DMS 273 treated with DMSO at 0.1 percent for 48 hours (cell line): ENCODE data around the gene OXER1.
"Not testable (repeated sequence)": the region's sequence is repeated elsewhere in the genome, so short reads cannot be mapped to it uniquely, and the experiment has no call there.

Experiments used
- DNase-seq: peaks from one replicate; lab custom pipeline; 2025; lab: John Stamatoyannopoulos, UW

The OXER1 gene

DNA sequence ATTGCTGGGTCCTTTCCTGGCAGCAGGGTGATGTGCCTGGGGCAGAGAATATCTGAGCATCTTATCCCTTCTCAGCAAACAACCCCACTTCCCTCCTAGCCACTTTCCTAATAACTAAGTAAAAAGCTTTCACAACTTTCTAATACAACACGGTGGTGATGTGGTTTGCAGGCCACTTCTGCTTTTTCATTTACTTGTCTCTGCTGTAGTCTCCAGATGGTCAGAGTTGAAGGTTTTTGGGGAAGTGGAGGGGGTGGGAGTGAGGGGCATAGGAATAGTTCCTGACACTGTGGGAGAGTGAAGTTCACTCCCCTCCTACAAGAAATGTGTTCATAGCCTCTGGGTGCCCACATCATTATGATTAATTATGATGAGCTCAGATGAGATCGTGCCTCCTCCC lies 11.6 kb downstream of the OXER1 start:
- DNase-seq, result no peak

DNA sequence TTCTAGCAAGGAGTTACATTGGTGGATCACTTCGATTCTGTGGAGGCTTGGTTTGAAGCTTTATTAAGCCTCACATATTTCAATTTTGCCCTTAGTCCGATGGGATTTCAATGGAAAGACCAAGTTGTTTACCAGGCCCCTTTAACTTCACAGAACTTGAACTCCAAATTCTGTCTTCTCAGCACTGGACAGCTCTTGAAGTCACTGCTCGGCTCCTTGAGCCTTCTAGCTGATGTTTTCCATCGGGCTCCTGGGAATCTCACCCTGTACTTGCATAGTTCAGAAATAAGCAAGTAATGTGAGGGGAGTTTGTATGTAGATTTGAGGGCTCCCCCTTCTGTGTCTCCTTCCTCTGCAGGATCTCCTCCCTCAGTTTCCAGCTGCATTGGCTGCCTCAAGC lies 15.1 kb downstream of the OXER1 start:
- DNase-seq, result no peak

DNA sequence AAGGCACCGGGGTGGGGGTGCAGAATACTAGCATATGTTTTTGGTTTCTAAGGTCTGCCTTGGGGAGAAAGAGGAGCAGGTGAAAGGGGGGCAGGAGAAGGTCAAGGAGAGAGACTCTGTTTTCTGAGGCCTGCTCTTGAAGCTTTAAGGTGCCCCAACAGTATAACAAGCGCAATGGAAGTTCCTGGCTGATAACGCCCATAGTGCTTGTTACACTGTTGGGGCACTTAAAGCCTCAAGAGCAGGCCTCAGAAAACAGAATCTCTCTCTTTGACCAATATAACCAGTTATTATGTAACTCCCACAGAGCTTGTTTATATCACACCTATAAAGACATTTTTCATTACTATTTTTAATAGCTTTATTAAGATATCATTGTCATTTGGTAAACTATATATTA lies 16.5 kb downstream of the OXER1 start:
- DNase-seq, result no peak

DNA sequence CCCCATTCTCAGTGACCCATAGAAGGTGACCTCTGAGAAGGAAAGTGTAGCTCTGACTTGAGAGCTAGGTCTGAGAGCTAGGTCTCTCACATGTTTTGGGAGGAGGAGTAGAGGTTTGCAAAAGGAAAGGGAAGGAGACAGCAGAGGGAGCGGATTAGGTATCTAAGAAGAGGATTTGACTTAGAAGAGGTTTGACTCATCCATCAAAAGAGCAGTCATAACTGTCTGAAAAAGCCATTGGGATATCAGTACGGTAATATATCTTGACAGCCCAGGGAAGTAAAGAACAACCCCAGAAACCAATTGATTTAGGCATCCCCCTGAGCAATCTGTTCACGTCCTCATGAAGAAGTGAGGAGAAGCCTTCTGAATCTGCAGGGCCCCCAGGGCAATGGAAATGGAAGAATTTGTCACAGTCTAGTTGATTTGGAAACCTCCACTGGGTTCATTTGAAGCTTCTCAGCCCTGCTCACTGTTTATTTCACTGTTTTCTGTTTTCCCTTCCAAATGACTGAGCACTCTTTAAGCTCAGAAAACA lies 19.3 kb downstream of the OXER1 start:
- DNase-seq, result no peak

DNA sequence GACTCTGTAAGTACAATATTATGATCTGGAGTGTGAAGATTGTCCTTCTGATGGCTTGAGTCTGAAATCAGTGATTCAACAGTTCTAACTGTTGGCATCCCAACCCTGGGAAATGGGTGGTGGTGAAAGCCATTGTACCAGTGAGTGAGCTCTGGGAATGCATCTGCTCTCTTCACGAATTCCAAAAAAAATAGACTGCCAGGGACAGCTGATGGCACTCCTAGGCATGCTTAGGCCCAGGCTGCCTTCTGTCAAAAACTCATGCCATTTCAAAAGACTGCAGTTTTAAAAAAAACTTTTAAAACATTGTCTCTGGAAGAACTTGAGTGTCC lies 20.3 kb downstream of the OXER1 start:
- no peak for DNase-seq

DNA sequence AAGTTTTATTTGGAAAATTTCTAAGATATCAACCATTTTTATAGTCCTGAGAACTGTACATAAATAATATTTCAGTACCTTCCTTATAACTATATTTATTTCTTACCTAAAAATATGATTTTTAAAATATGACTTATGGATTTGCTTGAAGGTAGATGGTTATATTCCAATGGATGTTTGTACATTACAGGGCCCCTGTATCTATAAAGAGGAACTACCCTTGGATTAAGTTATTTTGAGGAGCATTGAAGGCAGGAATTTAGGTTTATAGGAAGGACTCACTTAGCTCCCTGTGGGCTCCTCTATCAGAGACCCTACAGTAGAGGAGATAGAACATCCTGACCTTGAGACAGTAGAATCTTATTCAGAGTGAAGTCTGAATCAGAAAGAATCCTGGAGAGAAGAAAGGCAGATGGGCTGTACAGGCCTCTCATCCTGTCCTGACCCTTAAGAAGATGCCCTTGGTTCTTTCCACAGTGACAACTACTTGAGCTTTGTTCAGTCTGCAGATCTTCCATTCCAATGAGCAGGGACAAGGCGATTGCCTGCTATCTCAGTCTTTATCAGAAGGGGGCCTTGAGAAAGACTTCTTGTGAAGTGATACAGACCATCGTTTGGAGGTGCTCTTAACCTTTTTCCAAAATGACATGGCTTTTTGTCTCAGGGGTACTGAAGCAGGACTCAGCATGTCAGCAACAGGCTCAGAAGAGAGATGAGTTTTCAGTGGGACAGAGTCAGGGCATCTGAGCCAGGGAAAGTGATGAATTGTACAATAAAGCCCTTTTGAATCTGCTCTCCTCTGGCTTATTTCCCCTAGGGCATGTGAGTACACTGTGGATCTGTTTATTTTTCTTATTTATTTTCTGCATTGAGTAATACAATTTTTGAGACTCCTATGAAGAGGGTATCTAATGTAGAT lies 20.9 kb downstream of the OXER1 start:
- no peak for DNase-seq

DNA sequence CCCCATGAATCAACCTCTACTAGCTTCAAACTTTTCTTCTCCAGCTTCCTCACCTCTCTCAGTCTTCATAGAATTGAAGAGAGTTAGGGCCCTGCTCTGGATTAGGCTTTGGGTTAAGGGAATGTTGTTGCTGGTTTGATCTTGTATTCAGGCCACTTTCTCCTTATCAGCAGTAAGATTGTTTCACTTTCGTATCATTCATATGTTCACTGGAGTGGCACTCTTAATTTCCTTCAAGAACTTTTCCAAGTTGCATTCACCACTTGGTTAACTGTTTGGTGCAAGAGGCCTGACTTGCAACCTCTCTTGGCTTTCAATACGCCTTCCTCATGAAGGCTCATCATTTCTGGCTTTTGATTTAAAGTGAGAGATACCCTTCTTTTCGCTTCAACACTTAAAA lies 22.8 kb downstream of the OXER1 start:
- DNase-seq, result no peak

DNA sequence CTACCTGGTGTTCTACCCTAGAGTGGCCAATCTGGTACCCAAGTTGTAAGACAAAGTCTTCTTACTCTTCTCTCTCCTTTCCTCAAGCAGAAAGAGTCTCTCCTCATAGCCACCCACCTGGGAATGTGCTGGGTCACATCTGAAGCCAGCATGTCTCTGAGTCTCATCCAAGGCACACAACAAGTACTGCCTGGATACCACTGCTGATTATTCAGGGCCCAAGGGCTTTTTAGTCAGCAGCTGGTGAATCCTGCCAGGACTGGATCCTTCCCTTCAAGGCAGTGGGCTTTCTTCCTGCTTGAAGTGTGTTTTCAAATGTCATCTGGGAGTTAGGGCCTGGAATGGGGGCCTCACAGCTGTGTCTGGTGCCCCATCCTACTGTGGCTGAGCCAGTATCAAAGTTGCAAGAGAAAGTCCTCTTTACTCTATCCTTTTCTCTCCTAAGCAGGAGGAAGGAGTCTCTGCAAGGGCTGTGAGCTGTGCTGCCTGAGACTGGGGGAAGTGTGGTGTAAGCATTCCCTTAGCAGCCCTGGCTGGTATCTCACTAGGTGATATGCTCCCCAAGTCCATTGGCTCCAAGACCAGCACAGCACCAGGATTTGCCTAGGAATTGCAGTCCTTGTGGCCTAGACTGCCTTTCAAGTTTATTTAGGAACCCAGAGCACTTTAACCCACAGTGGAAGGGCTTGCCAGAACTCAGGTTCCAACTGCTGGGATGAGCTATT lies 27.2 kb downstream of the OXER1 start:
- no peak for DNase-seq

DNA sequence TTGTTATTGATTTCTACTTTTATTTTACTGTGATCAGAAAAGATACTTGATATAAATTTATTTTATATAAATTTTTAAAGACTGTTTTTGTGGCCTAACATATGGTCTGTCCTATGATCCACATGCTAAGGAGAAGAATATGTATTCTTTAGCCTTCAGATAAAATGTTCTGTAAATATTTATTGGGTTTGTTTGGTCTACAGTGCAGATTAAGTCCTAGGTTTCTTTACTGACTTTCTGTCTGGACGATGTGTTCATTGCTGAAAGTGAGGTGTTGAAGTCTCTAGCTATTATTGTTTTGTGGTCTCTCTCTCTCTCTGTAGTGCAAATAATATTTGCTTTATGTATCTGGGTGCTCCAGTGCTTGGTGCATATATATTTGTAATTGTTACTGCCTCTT lies 30.1 kb downstream of the OXER1 start:
- no peak for DNase-seq

DNA sequence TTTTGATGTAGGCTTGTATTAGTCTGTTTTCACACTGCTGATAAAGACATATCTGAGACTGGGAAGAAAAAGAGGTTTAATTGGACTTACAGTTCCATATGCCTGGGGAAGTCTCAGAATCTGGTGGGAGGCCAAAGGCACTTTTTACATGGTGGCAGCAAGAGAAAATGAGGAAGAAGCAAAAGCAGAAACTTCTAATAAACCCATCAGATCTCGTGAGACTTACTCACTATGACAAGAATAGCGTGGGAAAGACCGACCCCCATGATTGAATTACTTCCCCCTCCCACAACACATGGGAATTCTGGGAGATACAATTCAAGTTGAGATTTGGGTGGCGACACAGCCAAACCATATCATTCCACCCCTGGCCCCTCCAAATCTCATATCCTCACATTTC lies 32.6 kb downstream of the OXER1 start:
- DNase-seq, result not testable (repeated sequence)

DNA sequence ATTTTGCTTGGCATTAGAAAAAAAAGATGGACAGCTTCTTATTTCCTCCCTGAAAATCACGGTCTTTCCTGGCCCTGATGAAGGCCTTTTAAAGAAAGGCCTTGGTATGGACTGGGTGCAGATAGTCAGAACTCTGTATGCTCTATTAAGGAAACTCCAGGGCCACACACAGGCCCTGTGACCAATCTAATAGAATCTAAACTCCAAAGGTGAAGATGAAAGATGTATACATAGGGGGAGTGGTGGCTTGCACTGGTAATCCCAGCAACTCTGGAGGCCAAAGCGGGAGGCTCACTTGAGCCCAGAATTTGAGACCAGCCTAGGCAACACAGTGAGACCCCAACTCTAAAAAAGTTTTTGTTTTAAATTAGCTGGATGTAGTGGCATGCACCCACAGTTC lies 37.3 kb downstream of the OXER1 start:
- DNase-seq, result no peak

DNA sequence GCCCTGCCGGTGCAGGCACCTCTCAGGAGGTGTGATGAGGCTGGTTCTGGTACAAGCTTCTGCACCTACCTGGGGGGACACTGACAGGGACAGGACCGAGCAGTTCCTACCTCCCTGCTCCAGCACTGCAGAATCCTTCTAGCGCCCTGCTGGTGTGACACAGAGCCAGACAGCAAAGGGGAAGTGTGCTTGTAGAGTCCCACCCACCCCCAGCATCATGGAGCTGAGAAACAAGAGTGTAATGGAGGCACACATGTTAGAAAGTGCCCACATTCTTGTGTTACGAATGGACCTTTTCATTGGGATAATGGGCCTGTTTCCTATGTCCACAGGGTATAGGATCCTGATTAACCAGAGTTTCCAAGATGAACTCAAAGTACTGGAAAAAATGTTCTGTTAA lies 38.3 kb downstream of the OXER1 start:
- no peak for DNase-seq

DNA sequence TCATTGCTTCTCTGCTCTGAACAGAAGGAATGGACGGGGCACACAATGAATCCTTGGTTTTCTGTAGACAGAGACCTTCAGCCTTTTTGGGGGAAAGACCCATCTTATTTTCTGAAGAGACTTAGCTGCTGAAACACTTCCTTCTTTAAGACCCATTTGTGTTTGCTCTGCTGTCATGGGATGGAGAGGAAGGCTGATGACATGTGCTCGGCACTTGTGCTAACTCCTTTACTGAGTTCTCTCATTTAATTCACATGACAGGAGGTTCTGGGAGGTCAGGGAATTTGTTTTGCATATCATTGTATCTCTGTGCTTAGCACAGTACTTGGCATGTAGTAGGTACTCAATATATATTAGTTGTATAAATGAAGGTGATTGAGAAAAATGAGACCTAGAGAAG lies 39.0 kb downstream of the OXER1 start:
- no peak for DNase-seq

DNA sequence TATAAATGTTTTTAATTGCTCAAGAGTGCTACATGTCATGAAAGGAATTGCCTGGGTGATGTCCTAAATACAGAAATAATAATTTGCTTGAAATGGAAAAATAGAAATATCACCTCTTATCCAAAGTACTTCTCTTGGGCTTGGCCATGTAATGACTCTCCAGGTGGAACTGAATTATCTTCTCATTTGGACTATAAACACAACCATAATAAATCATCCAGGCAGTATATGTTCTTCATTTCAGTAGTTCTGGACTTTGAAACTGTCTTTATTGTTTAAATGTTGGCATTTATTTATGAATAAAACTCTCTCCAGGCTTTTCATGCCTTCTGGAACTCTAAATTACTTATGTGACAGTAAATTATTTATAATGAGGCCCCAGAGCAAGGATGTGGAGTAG lies 40.5 kb downstream of the OXER1 start:
- no peak for DNase-seq

DNA sequence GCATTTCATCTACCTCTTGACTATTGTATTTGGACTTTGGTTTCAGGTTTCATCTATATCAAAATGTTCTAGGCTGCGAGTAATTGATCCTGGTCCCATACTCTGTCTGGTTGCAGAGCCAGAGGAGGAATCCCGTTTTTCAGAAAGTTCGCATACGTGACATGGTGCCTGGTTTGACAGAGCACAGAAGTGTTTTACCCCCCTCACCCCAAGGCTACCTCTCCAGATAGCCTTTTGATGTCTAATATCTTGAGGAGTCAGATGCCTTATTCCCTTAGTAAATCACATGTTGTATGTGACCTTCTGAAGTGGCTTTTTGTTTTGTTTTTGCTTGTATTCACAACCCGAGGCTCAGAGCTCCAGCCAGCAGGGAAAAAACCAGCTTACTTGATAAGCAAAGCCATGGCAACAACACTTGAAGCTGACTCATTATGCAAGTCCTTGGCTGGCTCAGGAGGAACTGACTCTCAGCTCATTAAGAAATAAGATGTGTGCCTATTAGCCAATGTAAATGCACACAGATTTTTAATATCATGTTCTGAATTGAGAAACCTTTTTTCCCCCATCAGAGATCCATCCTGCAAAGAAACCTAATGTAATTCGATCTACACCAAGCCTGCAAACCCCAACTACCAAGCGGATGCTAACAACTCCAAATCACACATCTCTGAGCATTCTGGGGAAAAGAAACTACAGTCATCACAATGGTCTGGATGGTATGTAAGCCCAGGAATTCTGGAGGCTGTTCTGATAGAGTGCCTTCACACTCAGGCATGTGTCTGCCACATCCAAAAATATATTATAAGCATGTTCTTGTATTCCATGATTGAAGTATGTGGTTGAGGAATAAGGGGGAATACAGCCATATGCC lies 41.4 kb downstream of the OXER1 start:
- DNase-seq, result no peak

DNA sequence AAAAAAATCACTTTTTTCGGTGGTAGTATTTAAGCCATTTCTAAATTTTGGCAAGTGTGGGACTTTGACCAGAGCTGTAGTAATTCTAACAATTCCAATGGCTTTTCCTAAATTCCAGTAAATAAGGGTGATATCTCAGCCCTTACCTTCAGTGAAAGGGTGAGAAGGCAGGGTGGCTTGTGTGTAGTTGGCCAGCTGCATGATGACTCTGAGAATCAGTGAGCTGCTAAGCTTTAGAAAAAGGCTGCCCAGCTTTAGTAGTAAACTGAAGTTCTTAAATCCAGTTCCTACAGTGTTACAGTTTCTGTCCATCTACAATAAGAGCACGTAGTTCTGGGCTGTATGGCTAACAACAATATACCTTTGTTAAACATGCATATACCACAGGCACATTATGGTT lies 42.0 kb downstream of the OXER1 start:
- DNase-seq, result no peak

DNA sequence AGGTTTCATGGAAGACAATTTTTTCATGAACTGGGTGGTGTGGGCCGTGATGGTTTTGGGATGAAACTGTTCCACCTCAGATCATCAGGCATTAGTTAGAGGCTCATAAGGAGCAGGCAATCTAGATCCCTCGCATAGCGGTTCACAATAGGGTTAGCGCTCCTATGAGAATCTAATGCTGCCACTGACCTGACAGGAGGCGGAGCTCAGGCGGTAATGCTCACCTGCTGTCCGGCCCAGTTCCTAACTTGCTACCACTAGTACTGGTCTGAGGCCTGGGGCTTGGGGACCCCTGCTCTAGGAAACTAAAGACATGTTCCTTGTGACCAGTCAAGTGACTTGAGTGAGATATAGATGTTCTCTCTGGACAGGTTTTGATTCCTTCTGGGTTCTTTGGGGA lies 49.2 kb downstream of the OXER1 start:
- no peak for DNase-seq

DNA sequence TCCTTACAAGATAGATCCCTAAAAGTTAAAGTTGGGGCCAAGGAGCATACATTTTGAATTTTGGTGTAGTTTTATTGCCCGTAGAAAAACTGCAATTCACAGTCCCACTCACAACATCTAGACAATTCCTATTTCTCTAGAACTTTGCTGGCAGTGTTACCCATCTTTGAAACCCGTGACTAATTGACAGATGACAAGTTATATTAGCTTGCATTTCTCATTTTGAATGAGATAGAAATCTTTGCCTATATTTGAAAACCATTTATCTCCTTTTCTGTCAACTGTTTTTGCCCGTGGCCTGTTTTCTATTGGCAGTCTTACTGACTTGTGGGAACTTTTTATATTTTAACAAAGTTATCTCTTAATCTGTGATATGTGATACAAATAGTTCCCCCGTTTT lies 50.0 kb downstream of the OXER1 start:
- no peak for DNase-seq

DNA sequence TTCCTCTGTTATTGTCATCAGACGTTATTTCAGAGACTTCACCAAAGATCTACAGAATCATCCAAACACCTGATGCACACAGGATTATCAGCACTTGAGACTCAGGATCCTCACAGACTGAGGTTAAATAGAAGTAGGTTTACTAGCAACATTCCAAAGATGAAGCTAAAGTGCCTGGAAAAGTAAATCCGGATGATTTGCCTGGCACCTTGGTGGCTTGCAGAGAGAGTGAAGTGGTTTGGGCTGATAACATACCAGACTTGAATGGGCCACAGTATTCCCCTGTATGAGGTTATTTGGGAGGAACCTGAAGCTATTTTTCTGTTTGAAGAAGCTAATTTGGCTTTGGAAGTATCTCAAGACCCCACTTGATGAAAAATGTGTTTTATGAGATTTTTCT lies 51.0 kb downstream of the OXER1 start:
- DNase-seq, result no peak
